H1 (cell line): ENCODE data around the gene RHOT1. TPM values are rescaled to one million over a fixed set of nuclear protein-coding genes. Genes with fewer than 3 reads are reported as not detected.

Source experiments
- CHD7 ChIP-seq: fragments of 300-600 bp; sonication (generic); IDR thresholded peaks from 2 replicates; pipeline ENCODE4 v1.7.1; 2012; ENCODE audit warnings: low read length, moderate library complexity, mild to moderate bottlenecking, inconsistent platforms; ENCODE audit not compliant: insufficient replicate concordance
- CREB1 ChIP-seq: IDR thresholded peaks from 2 replicates; pipeline ENCODE4 v1.6.1; 2012; ENCODE audit warnings: inconsistent platforms
- GTF2F1 ChIP-seq: IDR thresholded peaks from 2 replicates; pipeline ENCODE4 v1.6.1; 2012; ENCODE audit warnings: low read depth, low read length, improper control_type of control experiment, borderline replicate concordance
- POU5F1 ChIP-seq: IDR thresholded peaks from 2 replicates; pipeline ENCODE4 v1.6.1; 2011; ENCODE audit warnings: low read depth, mild to moderate bottlenecking, low read length, moderate library complexity
- RAD21 ChIP-seq, 2 experiments: IDR thresholded peaks in 1 of 2; conservative IDR thresholded peaks in 1 of 2; 2 replicates each; pipeline ENCODE4 v1.6.1; 2011; ENCODE audit warnings: low read depth in 2 of 2, low read length in 2 of 2, improper control_type of control experiment in 1 of 2, inconsistent platforms in 1 of 2, mild to moderate bottlenecking in 1 of 2, moderate library complexity in 1 of 2
- RNF2 ChIP-seq: fragments of 200-900, 300-1000 bp; sonication (generic); IDR thresholded peaks from 2 replicates; pipeline ENCODE4 v1.7.1; 2016; ENCODE audit warnings: borderline replicate concordance, low read depth, mild to moderate bottlenecking, antibody characterized with exemption, low read length; ENCODE audit not compliant: poor library complexity, severe bottlenecking; ENCODE audit errors: missing control alignments
- SIN3A ChIP-seq, 2 experiments: IDR thresholded peaks in 1 of 2; conservative IDR thresholded peaks in 1 of 2; 2 replicates each; pipeline ENCODE4 v1.6.1; 2011 to 2012; ENCODE audit warnings: low read length in 2 of 2, improper control_type of control experiment in 1 of 2, low read depth in 1 of 2, mild to moderate bottlenecking in 1 of 2
- SP4 ChIP-seq: IDR thresholded peaks from 2 replicates; pipeline ENCODE4 v1.6.1; 2012; ENCODE audit warnings: low read length, inconsistent platforms
- TAF7 ChIP-seq: optimal IDR thresholded peaks from 2 replicates; pipeline ENCODE3; 2011; ENCODE audit warnings: low read depth, mild to moderate bottlenecking, inconsistent platforms, low read length, moderate library complexity, borderline replicate concordance
- polyA plus RNA-seq, 7 experiments: library from polyadenylated mRNA; depleted of rRNA in 3 of 7; stranded (reverse) in 5 of 7; unstranded in 2 of 7; fragments of >200 nt in 5 of 7; fragments of 200-250 nt in 2 of 7; gene quantifications; 1 replicate in 5 of 7; 2 replicates in 1 of 7; 4 replicates in 1 of 7; pipeline versions ENCODE4 v1.2.1 to v1.2.3, GENCODE V29; 2011 to 2013; ENCODE audit warnings: missing spikeins in 2 of 7, mixed read lengths in 2 of 7
- total RNA-seq: library from RNA; stranded (reverse); fragmentation: NEBNext Ultra II Directional; extraction: Animal tissue kit (Norgen Biotek cat#: 25700); gene quantifications from 2 replicates; pipeline ENCODE4 v1.2.1, GENCODE V29; 2021

The RHOT1 gene
- total and polyA plus RNA-seq, 2 of the 8 experiments (the other 6 are each of a cell fraction or from before 2014, with no cell fraction given): 34.2 to 38.2 TPM

- TF ChIP-seq CREB1 (no peak), SIN3A (conservative IDR thresholded peaks at IDR 0.05 in 1 of 2, IDR thresholded peaks at IDR 0.05 in 1 of 2; ENCODE audit: low read depth in 1 of 2, low read length in 2 of 2) (peak in 1 of 2 experiments; percentile 8; a peak in 1 of 4 replicates), POU5F1 (no peak), TAF7 (no peak), SP4 (no peak), RNF2 (no peak), RAD21 (IDR thresholded peaks at IDR 0.05 in 1 of 2, conservative IDR thresholded peaks at IDR 0.05 in 1 of 2; ENCODE audit: low read depth in 2 of 2, low read length in 2 of 2) (no peak), GTF2F1 (no peak), CHD7 (no peak)
These were observed 123.1 kb downstream of the RHOT1 start, which contains the start of gene RHBDL3 (continued) for GRCh38 chr17:32265192-32265923.
